Testis (tissue), 3 donors: ENCODE data around the gene GDAP1L1. TPM values are rescaled to one million over a fixed set of nuclear protein-coding genes. Genes with fewer than 3 reads are reported as not detected.

ENCODE experiments used
- DNase-seq: peaks from one replicate; pipeline ENCODE4 v3.0.0-alpha.2; 2019
- H3K27ac ChIP-seq, 2 donors: fragments of 200-600 bp; sonication (generic); one replicate each; pipeline ENCODE4 v1.5.1; 2019
- H3K27me3 ChIP-seq: fragments of 200-600 bp; sonication (generic); one replicate; pipeline ENCODE4 v1.5.1; 2019
- H3K36me3 ChIP-seq: fragments of 200-600 bp; sonication (generic); one replicate; pipeline ENCODE4 v1.5.1; 2017; ENCODE audit warnings: low read depth; ENCODE audit errors: missing control alignments
- H3K4me1 ChIP-seq: fragments of 200-600 bp; sonication (generic); one replicate; pipeline ENCODE4 v1.5.1; 2019
- H3K4me3 ChIP-seq, 2 donors: fragments of 200-600 bp; sonication (generic); one replicate each; pipeline ENCODE4 v1.5.1; 2017 to 2019
- H3K9me3 ChIP-seq: fragments of 200-600 bp; sonication (generic); one replicate; pipeline ENCODE4 v1.5.1; 2017
- POLR2A ChIP-seq: fragments of 450-650 bp; IDR thresholded peaks from one replicate; pipeline ENCODE4 v1.6.1; 2017; ENCODE audit warnings: antibody characterized with exemption, mild to moderate bottlenecking, moderate library complexity
- WGBS, 2 donors: methylation state at CpG; one replicate each; pipeline ENCODE4 v1.1.5; 2018; 5-methylcytosine and 5-hydroxymethylcytosine counted together
- intact Hi-C: fragments of 100-400 bp; cut with DNase I; formaldehyde crosslinking; loops from one replicate; pipeline ENCODE4 v1.15.1; 2023; ENCODE audit warnings: low total_unique reads
- polyA plus RNA-seq: library from polyadenylated mRNA; stranded (reverse); fragments of 350-450 nt; fragmentation: Illumina TruSeq; extraction: RNeasy Lipid Tissue Mini Kit (QIAGEN cat#74804); gene quantifications from one replicate; pipeline ENCODE4 v1.2.3, GENCODE V29; 2014; ENCODE audit warnings: low read depth, low replicate concordance; ENCODE audit not compliant: insufficient read depth
- total RNA-seq, 2 donors: library from RNA; depleted of rRNA; stranded (reverse); fragments of >200 nt; gene quantifications; one replicate each; pipeline ENCODE4 v1.2.3, GENCODE V29; 2016
- TF ChIP-seq, protein P1 (sequence below), 3 experiments: fragments of 450-650 bp in 2 of 3; fragments of 200-600 bp in 1 of 3; sonication (generic) in 1 of 3; IDR thresholded peaks; one replicate each; pipeline ENCODE4 v1.5.1; 2016 to 2019; ENCODE audit warnings: antibody characterized with exemption in 3 of 3, mild to moderate bottlenecking in 2 of 3, moderate library complexity in 1 of 3

GDAP1L1 gene
- total and polyA plus RNA-seq, 3 donors from 2014 or later: 1.3 to 2.7 (median 1.7) TPM

DNA sequence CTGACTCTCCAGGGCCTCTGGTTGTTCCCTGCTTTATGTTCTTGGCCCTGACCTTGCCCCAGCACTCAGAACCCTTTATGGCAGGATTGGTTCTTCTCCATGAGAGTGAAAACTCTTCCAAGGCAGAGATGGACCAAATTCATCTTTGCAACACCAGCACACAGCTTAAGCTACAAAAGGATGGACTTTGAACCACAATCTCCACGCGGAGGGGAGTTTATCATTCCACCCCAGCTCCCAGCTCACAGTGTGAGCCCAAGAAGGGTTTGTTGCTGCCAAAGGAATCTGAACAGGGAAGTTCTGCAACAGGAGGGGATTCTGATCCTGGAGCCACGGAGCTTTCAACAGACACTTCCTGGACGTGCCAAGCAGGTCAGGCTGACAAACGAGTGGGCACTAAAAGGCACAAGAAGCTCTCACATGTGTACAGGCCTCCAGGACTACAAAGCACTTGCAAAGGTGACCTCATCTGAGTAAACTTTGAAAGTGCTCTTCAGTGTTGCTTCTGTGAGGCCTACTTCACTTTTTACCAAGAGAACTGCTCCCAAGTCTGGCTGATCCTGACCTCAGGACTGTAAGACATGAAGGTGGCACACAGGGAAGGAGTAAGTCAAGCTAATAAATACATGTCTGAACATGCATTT is 55.0 kb downstream of the GDAP1L1 start:
- no peaks in the 10 kb centered on the region for H3K9me3 ChIP-seq
- no peaks in the 10 kb centered on the region for H3K27me3 ChIP-seq
- intact Hi-C loops: no loop called here
- 60 to 69% methylated on average over 5 of the region's 5 CpGs for WGBS, 2 donors
- TF ChIP-seq, protein P1, sequence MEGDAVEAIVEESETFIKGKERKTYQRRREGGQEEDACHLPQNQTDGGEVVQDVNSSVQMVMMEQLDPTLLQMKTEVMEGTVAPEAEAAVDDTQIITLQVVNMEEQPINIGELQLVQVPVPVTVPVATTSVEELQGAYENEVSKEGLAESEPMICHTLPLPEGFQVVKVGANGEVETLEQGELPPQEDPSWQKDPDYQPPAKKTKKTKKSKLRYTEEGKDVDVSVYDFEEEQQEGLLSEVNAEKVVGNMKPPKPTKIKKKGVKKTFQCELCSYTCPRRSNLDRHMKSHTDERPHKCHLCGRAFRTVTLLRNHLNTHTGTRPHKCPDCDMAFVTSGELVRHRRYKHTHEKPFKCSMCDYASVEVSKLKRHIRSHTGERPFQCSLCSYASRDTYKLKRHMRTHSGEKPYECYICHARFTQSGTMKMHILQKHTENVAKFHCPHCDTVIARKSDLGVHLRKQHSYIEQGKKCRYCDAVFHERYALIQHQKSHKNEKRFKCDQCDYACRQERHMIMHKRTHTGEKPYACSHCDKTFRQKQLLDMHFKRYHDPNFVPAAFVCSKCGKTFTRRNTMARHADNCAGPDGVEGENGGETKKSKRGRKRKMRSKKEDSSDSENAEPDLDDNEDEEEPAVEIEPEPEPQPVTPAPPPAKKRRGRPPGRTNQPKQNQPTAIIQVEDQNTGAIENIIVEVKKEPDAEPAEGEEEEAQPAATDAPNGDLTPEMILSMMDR (IDR thresholded peaks at IDR 0.05): no peak
- no peak overlapping the region for H3K27ac ChIP-seq
- DNase-seq: no peak
- H3K36me3 ChIP-seq: no peaks in the 10 kb centered on the region
- H3K4me1 ChIP-seq: peaks cover 8% of the 10 kb centered on the region
- no peak overlapping the region for H3K4me3 ChIP-seq

DNA sequence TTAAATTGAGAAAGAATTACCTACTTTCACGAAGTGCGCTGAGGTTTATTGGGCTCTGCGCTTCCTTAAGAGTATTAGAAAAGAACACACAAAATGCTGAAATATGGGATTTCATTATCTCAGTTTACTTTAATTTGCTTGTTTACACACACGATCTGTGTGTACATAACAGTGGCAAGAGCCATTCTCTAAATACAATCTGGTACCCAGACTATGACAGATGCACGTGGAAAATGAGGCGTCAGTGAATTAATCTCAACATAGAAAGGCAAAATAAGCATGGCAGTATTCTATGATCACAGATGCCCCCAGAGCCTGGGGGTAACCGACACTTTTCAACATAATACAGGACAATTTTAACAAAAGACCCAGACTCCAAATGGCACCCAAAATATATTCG is 55.6 kb downstream of the GDAP1L1 start:
- H3K4me1 ChIP-seq: peaks cover 8% of the 10 kb centered on the region

DNA sequence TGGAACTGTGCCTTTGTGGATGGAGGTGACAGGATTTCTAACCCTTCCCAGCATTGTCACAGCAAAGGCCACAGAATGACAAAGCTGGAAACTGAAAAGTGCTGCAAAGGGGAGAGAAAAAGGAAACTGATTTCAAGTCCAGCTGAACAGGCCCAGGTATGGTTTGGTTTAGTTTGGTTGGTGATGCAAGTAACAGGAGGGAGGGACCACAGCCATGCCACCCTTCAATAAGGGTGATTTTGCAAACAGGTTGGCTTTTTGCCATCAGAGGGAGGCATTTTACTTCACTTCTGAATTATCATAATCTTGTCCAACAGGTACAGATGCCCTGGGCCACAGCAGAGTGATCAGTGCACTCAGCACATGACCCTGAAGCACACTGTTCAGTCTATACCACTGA is 57.3 kb downstream of the GDAP1L1 start:
- H3K4me1 ChIP-seq: peaks cover 10% of the 10 kb centered on the region
- H3K27me3 ChIP-seq: no peaks in the 10 kb centered on the region
- H3K4me3 ChIP-seq: no peak overlapping the region
- TF ChIP-seq, protein P1 (IDR thresholded peaks at IDR 0.05): no peak
- no peak for TF ChIP-seq POLR2A
- intact Hi-C loops: no loop called here
- DNase-seq: no peak
- no peak overlapping the region for H3K27ac ChIP-seq
- no peaks in the 10 kb centered on the region for H3K9me3 ChIP-seq
- no peaks in the 10 kb centered on the region for H3K36me3 ChIP-seq

More for the DNA sequence above, 55.6 kb downstream of the GDAP1L1 start:
- H3K9me3 ChIP-seq: no peaks in the 10 kb centered on the region
- no peaks in the 10 kb centered on the region for H3K27me3 ChIP-seq
- no peak overlapping the region for H3K4me3 ChIP-seq
- TF ChIP-seq, protein P1 (IDR thresholded peaks at IDR 0.05): no peak
- no peak for TF ChIP-seq POLR2A
- H3K27ac ChIP-seq: no peak overlapping the region
- 91 to 92% methylated on average over 8 of the region's 8 CpGs for WGBS, 2 donors
- DNase-seq: no peak
- intact Hi-C loops: no loop called here
- no peaks in the 10 kb centered on the region for H3K36me3 ChIP-seq

GRCh38 chr20:44306927-44307326 is 59.8 kb downstream of the GDAP1L1 start:
- Histone ChIP-seq H3K4me3 (no peak overlapping the region), H3K36me3 (no peaks in the 10 kb centered on the region), H3K9me3 (no peaks in the 10 kb centered on the region), H3K4me1 (peaks cover 21% of the 10 kb centered on the region), H3K27ac (no peak overlapping the region), H3K27me3 (no peaks in the 10 kb centered on the region)
- WGBS, 2 donors: 86 to 92% methylated on average over 9 of the region's 9 CpGs
- intact Hi-C loops: no loop called here
- TF ChIP-seq, protein P1 (IDR thresholded peaks at IDR 0.05): no peak
- TF ChIP-seq POLR2A: no peak
- DNase-seq: no peak
